Ureter (tissue), 1 donor: ENCODE data around the gene SERPINI1. TPM values are rescaled to one million over a fixed set of nuclear protein-coding genes. Genes with fewer than 3 reads are reported as not detected.
"Not testable (repeated sequence)": the region's sequence is repeated elsewhere in the genome, so short reads cannot be mapped to it uniquely, and the experiment has no call there.

Source experiments
- DNase-seq: peaks from one replicate; pipeline ENCODE4 v3.0.0-alpha.2; 2020; ENCODE audit warnings: low spot score
- total RNA-seq: library from RNA; stranded (reverse); gene quantifications from one replicate; pipeline ENCODE4 v1.2.4, GENCODE V29; 2023
- donor health status: DM: yes; HTN: yes; CAD: no.

Gene SERPINI1
- total RNA-seq, 1 donor from 2014 or later = 2.8 TPM

DNA sequence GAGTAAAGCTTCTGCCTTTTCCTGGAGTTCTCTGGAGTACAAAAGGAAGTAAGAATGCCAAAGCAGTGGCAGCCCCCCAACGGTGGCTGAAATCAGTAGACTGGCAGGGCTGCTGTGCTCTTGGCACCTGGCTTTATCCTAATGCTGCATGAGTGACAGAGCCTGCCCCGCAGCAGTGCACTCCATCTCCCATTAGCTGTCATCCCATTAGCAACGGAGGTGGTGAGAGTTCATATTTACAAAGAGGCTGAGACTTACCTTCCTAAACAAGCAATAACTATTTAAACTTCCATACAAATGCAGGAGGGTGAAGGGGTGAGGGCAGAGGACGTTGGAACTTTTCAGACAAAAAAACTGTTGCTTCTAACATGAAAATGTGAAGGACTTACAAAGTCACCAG is 51.9 kb downstream of the SERPINI1 start:
- DNase-seq = no peak

DNA sequence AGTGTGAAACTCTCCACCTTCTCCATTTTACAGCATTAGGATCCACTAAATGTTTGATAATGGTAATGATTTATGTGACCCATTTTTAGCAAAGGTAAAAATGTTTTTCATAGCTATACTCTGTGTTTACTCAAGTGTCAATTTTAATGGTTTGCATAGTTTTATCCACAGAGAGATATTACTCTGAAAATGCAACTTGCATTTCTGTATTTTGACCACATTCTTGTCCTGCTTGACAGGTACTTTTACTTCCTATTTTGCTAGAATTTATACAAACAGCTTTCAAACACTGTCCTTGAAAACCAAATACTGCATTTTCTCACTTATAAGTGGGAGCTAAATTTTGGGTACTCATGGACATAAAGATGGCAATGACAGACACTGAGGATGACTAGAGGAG is 62.9 kb downstream of the SERPINI1 start:
- no peak for DNase-seq

DNA sequence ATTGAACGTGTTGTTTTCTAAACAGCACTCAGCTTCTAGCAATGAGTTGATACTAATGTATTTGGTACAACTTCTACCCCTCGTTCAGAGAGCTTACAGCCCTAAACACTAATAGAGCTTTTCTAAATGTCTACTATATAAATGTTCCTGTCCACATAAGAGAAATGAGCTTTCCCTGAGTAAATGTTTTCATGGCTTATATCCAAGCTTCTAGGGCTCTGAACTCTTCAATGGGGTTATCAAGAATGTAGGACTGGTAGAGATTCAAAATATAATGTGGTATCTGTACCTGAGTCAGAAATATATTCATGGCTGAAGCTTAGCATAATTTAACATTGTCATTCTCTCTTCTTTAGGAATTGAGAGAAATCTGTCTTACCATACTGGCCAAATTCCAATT is 73.4 kb downstream of the SERPINI1 start:
- no peak for DNase-seq

DNA sequence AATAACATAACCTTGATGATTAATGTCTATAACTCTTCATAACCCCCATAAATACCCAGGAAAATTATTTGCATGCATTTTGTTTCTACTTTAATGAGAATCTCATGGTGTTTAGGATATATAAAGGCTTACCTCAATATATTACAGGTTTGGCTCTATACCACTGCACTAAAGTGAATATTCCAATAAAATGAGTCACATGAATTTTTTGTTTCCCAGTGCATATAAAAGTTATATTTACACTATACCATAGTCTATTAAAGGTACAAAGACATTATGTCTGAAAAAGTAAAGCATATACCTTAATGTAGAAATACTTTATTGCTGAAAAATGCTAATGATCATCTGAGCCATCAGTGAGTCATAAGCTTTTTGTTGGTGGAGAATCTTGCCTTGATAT is 74.7 kb downstream of the SERPINI1 start:
- no peak for DNase-seq

- no peak for DNase-seq
Observed at GRCh38 chr3:167811031-167811430, 75.5 kb downstream of the SERPINI1 start.

DNA sequence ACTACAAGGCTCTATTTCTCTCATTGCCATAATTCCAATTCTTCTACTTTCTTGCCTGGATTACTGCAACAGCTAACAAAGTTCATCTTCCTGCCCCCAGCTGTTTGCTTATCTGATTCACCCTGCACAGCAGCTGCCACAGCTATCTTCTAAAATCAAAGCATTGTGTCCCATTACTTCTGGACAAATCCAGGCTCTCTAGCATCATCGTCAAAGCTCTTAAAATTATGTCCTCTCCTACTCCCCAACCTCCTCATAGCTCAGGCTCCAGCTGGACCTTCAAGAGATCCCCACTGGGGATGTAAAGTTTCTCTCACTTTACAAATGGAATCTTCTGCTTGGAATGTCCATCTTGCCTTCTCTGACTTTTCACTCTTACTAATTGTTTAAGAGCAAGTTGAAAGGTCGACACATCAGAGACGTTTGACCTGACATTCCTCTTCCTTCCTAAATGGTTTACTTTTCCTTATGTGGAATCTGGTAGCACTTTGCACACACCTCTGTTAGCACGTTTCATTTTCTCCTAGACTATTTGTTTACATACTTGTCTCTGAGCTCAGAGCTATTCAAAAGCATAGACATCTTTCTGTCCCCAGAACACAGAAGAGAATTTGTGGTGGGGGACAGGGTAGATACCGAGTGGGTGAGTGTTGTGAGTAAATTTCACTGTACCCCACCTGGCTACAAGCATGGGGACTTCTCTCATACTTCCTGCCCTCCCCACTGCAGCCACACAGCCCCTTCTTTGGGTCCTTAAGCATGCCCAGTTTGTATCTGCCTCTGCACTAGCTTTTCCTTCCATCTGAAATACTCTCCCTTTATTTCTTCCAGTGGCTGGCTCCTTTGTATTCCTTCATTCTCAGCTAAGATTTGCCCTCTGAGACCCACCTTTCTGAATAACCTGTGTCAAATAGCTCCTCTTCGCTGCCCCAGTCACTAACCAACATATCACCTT is 77.9 kb downstream of the SERPINI1 start:
- no peak for DNase-seq

DNA sequence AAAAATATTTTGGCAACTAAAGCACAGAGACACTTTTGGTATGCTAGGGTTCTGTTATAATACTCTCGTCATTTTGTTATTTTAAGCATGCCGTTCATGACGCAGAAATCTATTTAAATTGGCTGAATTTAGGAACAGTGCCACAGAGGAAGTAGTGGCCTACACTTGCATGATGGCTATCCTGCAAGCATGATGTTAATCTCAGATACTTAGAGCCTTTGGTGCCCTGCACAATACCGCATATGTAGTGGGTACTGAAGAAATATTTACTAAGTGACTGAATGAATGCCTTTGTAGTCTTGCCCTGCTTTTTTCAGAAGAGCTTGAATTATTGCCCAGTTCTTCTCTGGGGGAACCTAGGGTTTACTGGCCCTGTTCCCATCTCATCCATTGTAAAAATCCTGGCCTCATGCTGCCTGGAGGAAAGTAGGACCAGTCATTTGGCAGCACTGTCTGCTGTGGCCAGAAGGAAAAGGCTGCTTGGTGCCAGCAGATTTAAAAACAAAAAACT is 79.0 kb downstream of the SERPINI1 start:
- peak; percentile 46 for DNase-seq

GRCh38 chr3:167816953-167817352 is 81.4 kb downstream of the SERPINI1 start:
- no peak for DNase-seq

GRCh38 chr3:167820102-167820865 is 84.8 kb downstream of the SERPINI1 start:
- no peak for DNase-seq

DNA sequence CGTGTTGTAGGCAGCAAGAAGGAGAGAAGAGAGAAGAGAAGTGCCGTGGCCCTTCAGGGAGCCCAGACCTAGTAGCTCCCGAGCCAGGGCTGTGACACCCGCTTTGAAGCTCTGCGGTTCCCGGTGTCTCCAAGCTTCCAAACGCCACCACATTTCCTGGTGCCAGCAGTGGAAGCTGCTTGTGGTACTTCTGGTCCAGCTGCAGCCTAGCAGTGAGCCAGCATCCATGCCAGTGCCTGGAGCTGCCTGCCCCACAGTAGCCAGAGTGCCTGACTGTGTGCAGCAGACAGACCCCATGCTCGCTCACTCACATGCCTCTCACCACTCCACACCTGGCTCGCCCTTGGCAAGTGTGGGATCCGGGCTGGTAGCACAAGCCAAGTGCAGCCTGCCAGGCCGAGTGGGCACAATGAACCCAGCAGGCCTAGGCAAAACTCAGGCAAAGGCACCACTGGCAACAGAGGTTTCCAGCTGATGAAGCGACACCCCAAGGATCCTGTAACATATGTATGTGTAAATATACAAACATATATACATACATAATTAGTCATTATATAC is 85.8 kb downstream of the SERPINI1 start:
- DNase-seq = no peak

- DNase-seq = no peak
Observed at GRCh38 chr3:167823738-167824137, 88.2 kb downstream of the SERPINI1 start.

- not testable (repeated sequence) for DNase-seq
Observed at GRCh38 chr3:167827588-167827987, 92.1 kb downstream of the SERPINI1 start.

DNA sequence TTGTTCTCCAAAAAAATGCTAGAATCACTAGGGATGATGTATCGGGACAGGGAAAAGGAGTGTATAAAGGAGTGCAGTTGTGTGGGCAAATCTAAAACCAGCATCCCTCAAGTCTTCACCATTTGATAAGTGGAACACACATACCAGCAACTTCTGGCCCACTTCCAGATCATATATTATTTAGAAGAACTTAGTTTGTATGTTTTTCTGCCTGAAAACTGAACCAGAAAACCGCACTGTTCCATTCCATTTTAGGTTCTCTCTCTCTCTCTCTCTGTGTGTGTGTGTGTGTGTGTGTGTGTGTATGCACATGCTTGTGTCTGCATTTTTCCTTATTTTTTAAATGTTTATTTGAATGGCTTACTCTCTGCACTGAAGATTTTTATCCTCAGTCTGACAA is 93.5 kb downstream of the SERPINI1 start:
- no peak for DNase-seq

DNA sequence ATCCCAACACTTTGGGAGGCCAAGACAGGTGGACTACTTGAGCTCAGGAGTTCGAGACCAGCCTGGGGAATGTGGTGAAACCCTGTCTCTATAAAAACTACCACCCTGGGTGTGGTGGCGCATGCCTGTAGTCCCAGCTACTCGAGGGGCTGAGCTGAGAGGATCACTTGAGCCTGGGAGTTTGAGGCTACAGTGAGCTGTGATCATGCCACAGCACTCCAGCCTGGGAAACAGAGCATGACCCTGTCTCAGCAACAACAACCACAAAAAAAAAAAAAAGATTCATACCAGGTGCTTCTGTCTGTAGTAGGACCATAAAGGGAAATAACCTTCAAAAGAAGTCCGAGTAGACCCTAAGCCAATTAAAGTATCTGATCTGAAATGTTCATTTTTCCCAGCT is 94.5 kb downstream of the SERPINI1 start:
- DNase-seq = no peak

GRCh38 chr3:167835359-167835758 is 99.8 kb downstream of the SERPINI1 start:
- no peak for DNase-seq

- no peak for DNase-seq
Observed at GRCh38 chr3:167835953-167836352, 100.4 kb downstream of the SERPINI1 start.

GRCh38 chr3:167837466-167837865 is 101.9 kb downstream of the SERPINI1 start:
- DNase-seq = no peak

DNA sequence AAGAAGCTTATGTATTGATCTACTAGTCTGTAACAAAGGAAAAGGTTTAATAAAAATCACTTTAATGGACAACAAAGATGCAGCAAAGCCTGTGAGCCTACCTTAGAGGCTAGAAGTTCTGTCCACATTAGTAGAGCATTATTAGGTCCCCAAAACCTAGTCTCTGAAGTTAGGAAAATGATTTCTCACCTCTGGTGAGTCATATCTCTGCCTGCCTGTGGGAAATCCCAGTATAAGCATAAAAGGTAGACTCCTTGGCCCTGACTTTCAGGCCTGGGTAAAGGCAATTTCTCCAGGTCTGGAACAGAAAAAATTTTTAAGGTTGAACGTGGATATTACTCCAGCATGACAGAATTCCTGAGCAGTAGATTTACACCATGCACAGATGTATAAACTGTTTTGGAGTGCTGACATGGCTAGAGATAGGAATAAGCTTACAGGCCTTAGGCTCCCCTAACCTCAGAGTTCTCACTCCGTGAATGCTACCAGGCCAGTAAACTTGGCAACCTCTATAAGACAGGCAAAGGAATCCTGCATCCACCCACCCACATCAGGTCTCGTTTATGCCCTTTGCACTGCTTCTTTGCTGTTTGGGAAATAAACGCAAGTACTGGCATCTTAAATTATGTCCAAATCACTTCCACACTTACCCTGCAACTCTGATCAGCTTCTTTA is 104.1 kb downstream of the SERPINI1 start:
- no peak for DNase-seq

GRCh38 chr3:167840247-167840646 is 104.7 kb downstream of the SERPINI1 start:
- no peak for DNase-seq

DNA sequence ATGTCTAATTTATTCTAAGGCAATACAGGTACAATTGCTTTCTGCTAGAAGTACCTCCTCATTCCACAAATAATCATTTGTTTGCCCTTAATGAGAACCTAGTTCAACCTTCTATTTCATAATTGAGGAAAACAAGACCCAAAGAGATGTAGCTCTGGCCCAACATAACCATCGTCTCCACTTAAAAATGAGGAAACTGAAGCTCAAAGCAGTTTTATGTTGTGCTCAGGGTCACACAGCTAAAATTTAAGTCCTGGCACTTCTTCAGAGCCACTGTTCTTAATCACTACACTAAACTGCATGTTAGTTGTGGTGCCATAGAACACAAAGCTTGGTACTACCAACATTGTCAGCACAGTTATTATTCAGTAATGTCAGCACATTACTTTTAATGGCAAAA is 108.0 kb downstream of the SERPINI1 start:
- no peak for DNase-seq

DNA sequence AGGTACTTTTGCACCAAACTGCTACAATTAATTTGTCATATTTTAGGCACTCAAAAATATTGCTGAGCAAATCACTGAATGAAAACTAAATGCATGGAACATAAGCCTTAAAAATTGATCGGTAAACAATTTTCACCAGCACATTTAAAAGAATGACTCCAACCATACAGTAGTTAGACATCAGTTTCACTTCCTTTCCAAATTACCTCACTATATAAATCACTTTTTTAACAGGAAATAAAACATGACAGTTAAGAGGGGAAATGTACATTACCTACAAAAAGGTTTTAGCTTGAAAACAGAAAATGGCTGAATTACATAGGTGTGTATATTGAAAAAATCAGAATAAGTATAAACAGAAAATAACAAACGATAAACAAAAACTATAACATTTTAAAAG is 108.4 kb downstream of the SERPINI1 start:
- no peak for DNase-seq

- no peak for DNase-seq
Observed at GRCh38 chr3:167844528-167844927, 109.0 kb downstream of the SERPINI1 start.
